Measurements from ENCODE around the gene FRMD5.
"Not testable (repeated sequence)": the region's sequence is repeated elsewhere in the genome, so short reads cannot be mapped to it uniquely, and the experiment has no call there.

Gene FRMD5

GRCh38 chr15:44195151-44195740 lies at the start of gene FRMD5:
Gene FRMD5 (minus strand): TSS chr15:44195271.
- peak; percentile 72 for DNase-seq (ENCODE audit: low read depth)

- no peak for DNase-seq (ENCODE audit: low read depth)
These were observed 48.8 kb upstream of the FRMD5 start for GRCh38 chr15:44243829-44244228.

GRCh38 chr15:44243141-44243540 lies 48.1 kb upstream of the FRMD5 start:
- no peak for DNase-seq (ENCODE audit: low read depth)

GRCh38 chr15:44231842-44232241 lies 36.8 kb upstream of the FRMD5 start:
- DNase-seq (ENCODE audit: low read depth) = no peak

GRCh38 chr15:44229301-44229700 lies 34.2 kb upstream of the FRMD5 start:
- not testable (repeated sequence) for DNase-seq (ENCODE audit: low read depth)

- DNase-seq (ENCODE audit: low read depth) = no peak
These were observed 32.5 kb upstream of the FRMD5 start for GRCh38 chr15:44227584-44227983.

- DNase-seq (ENCODE audit: low read depth) = not testable (repeated sequence)
These were observed 31.9 kb upstream of the FRMD5 start for GRCh38 chr15:44227001-44227400.

GRCh38 chr15:44222478-44222877 lies 27.4 kb upstream of the FRMD5 start:
- DNase-seq (ENCODE audit: low read depth) = no peak

GRCh38 chr15:44219073-44219472 lies 24.0 kb upstream of the FRMD5 start:
- DNase-seq (ENCODE audit: low read depth) = no peak

- no peak for DNase-seq (ENCODE audit: low read depth)
These were observed 21.9 kb upstream of the FRMD5 start for GRCh38 chr15:44216958-44217357.

GRCh38 chr15:44215594-44215993 lies 20.5 kb upstream of the FRMD5 start:
- no peak for DNase-seq (ENCODE audit: low read depth)

- DNase-seq (ENCODE audit: low read depth) = no peak
These were observed 13.9 kb upstream of the FRMD5 start for GRCh38 chr15:44208956-44209355.

GRCh38 chr15:44207643-44208042 lies 12.6 kb upstream of the FRMD5 start:
- DNase-seq (ENCODE audit: low read depth) = no peak

GRCh38 chr15:44199393-44199792 lies 4.3 kb upstream of the FRMD5 start:
- DNase-seq (ENCODE audit: low read depth) = no peak

- peak; percentile 12 for DNase-seq (ENCODE audit: low read depth)
These were observed 534 bp downstream of the FRMD5 start for GRCh38 chr15:44194323-44195150.

- DNase-seq (ENCODE audit: low read depth) = no peak
These were observed 1.3 kb downstream of the FRMD5 start for GRCh38 chr15:44193651-44194322.

- no peak for DNase-seq (ENCODE audit: low read depth)
These were observed 6.3 kb downstream of the FRMD5 start for GRCh38 chr15:44188795-44189194.

GRCh38 chr15:44186705-44187104 lies 8.4 kb downstream of the FRMD5 start:
- no peak for DNase-seq (ENCODE audit: low read depth)

- no peak for DNase-seq (ENCODE audit: low read depth)
These were observed 11.7 kb downstream of the FRMD5 start for GRCh38 chr15:44183363-44183762.

- DNase-seq (ENCODE audit: low read depth) = no peak
These were observed 13.7 kb downstream of the FRMD5 start for GRCh38 chr15:44181410-44181809.

- DNase-seq (ENCODE audit: low read depth) = no peak
These were observed 17.9 kb downstream of the FRMD5 start for GRCh38 chr15:44177139-44177538.

GRCh38 chr15:44173813-44174212 lies 21.3 kb downstream of the FRMD5 start:
- no peak for DNase-seq (ENCODE audit: low read depth)

GRCh38 chr15:44163370-44163769 lies 31.7 kb downstream of the FRMD5 start:
- no peak for DNase-seq (ENCODE audit: low read depth)
